OCI-LY7 (cell line): ENCODE data around the gene CYTIP.

Experiments
- EZH2phosphoT487 ChIP-seq: fragments of 200-600 bp; sonication (generic); IDR thresholded peaks from 2 replicates; pipeline ENCODE4 v1.6.1; 2018; ENCODE audit warnings: low read depth, borderline replicate concordance, mild to moderate bottlenecking, mixed run types, antibody characterized with exemption, low read length, moderate library complexity, mixed read lengths
- TF ChIP-seq, protein P1 (sequence below): fragments of 200-600 bp; sonication (generic); conservative IDR thresholded peaks from 2 replicates; pipeline ENCODE4 v1.5.1; 2014; ENCODE audit warnings: mild to moderate bottlenecking, antibody characterized with exemption, low read length, moderate library complexity, mixed read lengths

DNA sequence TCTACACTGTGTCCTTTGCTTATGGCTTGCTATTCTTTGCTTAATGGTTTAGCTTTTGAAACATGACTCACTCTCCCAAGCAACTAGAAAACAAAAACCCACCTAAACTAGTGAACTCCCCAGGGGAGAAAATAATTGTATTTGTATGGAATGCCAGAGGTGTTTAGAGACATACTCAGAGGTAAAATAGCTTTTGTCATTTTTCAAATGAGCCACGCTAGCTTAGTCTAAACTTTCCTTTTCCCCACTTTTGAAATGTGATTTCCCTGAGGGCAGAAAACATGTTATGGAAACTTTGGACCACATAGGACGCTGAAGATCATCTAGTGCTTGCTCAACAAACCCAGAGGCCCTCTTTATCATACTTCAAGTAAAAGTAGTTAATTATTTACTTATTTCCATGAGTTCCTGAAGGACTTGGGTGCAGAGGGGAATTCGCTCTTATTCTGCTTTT, 16.5 kb upstream of the CYTIP start:
- TF ChIP-seq, protein P1, sequence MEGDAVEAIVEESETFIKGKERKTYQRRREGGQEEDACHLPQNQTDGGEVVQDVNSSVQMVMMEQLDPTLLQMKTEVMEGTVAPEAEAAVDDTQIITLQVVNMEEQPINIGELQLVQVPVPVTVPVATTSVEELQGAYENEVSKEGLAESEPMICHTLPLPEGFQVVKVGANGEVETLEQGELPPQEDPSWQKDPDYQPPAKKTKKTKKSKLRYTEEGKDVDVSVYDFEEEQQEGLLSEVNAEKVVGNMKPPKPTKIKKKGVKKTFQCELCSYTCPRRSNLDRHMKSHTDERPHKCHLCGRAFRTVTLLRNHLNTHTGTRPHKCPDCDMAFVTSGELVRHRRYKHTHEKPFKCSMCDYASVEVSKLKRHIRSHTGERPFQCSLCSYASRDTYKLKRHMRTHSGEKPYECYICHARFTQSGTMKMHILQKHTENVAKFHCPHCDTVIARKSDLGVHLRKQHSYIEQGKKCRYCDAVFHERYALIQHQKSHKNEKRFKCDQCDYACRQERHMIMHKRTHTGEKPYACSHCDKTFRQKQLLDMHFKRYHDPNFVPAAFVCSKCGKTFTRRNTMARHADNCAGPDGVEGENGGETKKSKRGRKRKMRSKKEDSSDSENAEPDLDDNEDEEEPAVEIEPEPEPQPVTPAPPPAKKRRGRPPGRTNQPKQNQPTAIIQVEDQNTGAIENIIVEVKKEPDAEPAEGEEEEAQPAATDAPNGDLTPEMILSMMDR: no peak
- no peak for TF ChIP-seq EZH2phosphoT487
